Suprapubic skin (tissue), 4 donors: ENCODE data around the gene ZNF207. TPM values are rescaled to one million over a fixed set of nuclear protein-coding genes. Genes with fewer than 3 reads are reported as not detected.

Experiments
- DNase-seq, 2 donors: peaks; one replicate each; pipeline ENCODE4 v3.0.0-alpha.2; 2019; ENCODE audit warnings: low spot score in 2 of 2
- H3K27ac ChIP-seq: fragments of 200-600 bp; sonication (generic); one replicate; pipeline ENCODE4 v1.5.1; 2019
- H3K27me3 ChIP-seq: fragments of 200-600 bp; sonication (generic); one replicate; pipeline ENCODE4 v1.5.1; 2019
- H3K36me3 ChIP-seq: fragments of 200-600 bp; sonication (generic); one replicate; pipeline ENCODE4 v1.5.1; 2019
- H3K4me1 ChIP-seq: fragments of 200-600 bp; sonication (generic); one replicate; pipeline ENCODE4 v1.5.1; 2019
- H3K4me3 ChIP-seq: fragments of 200-600 bp; sonication (generic); one replicate; pipeline ENCODE4 v1.5.1; 2019; ENCODE audit warnings: mild to moderate bottlenecking
- H3K9me3 ChIP-seq: fragments of 200-600 bp; sonication (generic); one replicate; pipeline ENCODE4 v1.5.1; 2019
- EP300 ChIP-seq: sonication (generic); formaldehyde crosslinking; IDR thresholded peaks from one replicate; pipeline ENCODE4 v1.6.1; 2017; ENCODE audit warnings: antibody characterized with exemption
- POLR2A ChIP-seq, 2 donors: fragments of 450-650 bp; IDR thresholded peaks; one replicate each; pipeline ENCODE4 v1.6.1; 2017; ENCODE audit warnings: antibody characterized with exemption in 2 of 2, mild to moderate bottlenecking in 2 of 2, moderate library complexity in 2 of 2
- POLR2AphosphoS5 ChIP-seq, 3 donors: sonication (generic); formaldehyde crosslinking; IDR thresholded peaks; one replicate each; pipeline ENCODE4 v1.6.1; 2017; ENCODE audit warnings: antibody characterized with exemption in 3 of 3
- WGBS: methylation state at CpG from one replicate; pipeline ENCODE4 v1.1.5; 2018; 5-methylcytosine and 5-hydroxymethylcytosine counted together
- total RNA-seq, 4 donors: library from RNA; depleted of rRNA; stranded (reverse); fragments of >200 nt; gene quantifications; one replicate each; pipeline ENCODE4 v1.1.0, GENCODE V29; 2016
- TF ChIP-seq, protein P1 (sequence below), 2 donors: fragments of 200-600 bp in 1 of 2; fragments of 450-650 bp in 1 of 2; sonication (generic) in 1 of 2; IDR thresholded peaks; one replicate each; pipeline ENCODE4 v1.5.1; 2016 to 2019; ENCODE audit warnings: antibody characterized with exemption in 2 of 2, mild to moderate bottlenecking in 1 of 2, moderate library complexity in 1 of 2

The ZNF207 gene
- 100 to 1,000 TPM; 124 to 316 (median 141) TPM for total RNA-seq

DNA sequence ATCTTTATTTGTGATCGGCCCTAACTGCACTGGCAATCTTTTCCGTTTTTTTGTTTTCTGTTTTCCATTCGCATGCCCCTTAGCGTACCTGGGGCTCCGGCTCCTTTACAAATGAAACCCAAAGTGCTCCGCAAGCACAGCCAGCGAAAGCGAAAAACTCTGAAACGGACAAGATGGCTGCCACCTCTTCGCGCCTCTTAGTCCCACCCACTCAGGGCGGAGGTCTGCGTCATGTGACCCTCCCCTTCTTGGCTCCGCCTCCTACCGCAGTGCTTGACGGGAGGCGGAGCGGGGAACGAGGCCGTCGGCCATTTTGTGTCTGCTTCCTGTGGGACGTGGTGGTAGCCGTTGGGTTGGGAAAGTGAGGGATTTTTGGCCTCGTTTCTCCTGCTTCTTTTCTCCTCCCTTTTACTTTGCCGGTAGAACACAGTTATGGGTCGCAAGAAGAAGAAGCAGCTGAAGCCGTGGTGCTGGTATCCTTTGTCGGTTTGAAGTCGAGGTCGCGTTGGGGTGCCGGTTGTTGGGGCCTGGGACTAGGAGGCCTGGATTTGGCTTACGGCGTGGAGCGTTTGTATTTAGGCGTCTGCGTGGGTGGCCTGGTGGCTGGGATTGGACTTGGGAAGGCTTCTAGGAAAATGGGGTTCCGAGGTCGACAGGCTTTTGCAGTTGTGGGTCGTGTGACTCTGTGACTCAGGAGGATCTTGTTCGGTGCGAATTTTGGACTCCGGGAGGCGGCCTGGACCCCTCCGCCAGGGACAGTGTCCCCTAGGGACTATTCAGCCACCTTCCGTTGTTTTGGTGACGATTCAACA, at the start of gene ZNF207:
Gene ZNF207 (plus strand): TSS at position 304 of the 812 bp plus-strand sequence. CDS start 129 bp downstream, at position 433.
- Histone ChIP-seq H3K4me3 (peak within 1 kb of the TSS; percentile 72), H3K9me3 (no peaks in the 10 kb centered on the region), H3K4me1 (peaks cover 51% of the 10 kb centered on the region), H3K27me3 (no peaks in the 10 kb centered on the region), H3K27ac (peak within 1 kb of the TSS; percentile 98), H3K36me3 (peaks cover 19% of the 10 kb centered on the region)
- peak; percentile 90 to 95 (median 94) for TF ChIP-seq POLR2AphosphoS5 (IDR thresholded peaks at IDR 0.05)
- TF ChIP-seq EP300 = no peak
- TF ChIP-seq POLR2A (IDR thresholded peaks at IDR 0.05) = peak; percentile 80 to 88
- TF ChIP-seq, protein P1, sequence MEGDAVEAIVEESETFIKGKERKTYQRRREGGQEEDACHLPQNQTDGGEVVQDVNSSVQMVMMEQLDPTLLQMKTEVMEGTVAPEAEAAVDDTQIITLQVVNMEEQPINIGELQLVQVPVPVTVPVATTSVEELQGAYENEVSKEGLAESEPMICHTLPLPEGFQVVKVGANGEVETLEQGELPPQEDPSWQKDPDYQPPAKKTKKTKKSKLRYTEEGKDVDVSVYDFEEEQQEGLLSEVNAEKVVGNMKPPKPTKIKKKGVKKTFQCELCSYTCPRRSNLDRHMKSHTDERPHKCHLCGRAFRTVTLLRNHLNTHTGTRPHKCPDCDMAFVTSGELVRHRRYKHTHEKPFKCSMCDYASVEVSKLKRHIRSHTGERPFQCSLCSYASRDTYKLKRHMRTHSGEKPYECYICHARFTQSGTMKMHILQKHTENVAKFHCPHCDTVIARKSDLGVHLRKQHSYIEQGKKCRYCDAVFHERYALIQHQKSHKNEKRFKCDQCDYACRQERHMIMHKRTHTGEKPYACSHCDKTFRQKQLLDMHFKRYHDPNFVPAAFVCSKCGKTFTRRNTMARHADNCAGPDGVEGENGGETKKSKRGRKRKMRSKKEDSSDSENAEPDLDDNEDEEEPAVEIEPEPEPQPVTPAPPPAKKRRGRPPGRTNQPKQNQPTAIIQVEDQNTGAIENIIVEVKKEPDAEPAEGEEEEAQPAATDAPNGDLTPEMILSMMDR (IDR thresholded peaks at IDR 0.05) = no peak
- DNase-seq = peak; percentile 98
- WGBS = under 1% methylated on average over 44 of the region's 47 CpGs

DNA sequence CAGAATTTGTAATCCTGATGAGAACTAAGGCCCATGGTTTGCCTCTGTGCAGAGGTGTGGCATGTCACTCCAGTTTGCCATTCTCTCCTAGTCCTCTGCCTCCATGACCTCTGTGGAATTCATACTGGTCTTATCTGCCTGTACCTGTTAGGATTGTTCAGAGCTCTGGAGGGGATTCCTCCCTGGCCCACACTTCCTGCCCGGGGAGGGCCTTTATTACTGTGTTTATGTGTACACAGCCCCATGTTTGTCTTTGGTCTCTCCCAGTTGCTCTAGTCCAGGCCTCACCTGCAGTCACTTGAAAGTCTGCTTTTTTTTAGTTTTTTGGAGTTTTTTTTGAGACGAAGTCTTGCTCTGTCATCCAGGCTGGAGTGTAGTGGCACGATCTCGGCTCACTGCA, 47.9 kb upstream of the ZNF207 start:
- Histone ChIP-seq H3K9me3 (no peaks in the 10 kb centered on the region), H3K27me3 (no peaks in the 10 kb centered on the region), H3K36me3 (no peaks in the 10 kb centered on the region), H3K27ac (no peak overlapping the region), H3K4me3 (no peak overlapping the region), H3K4me1 (no peaks in the 10 kb centered on the region)
- no peak for TF ChIP-seq POLR2A (IDR thresholded peaks at IDR 0.05)
- WGBS = 89% methylated on average over 4 of the region's 4 CpGs
- DNase-seq = no peak

DNA sequence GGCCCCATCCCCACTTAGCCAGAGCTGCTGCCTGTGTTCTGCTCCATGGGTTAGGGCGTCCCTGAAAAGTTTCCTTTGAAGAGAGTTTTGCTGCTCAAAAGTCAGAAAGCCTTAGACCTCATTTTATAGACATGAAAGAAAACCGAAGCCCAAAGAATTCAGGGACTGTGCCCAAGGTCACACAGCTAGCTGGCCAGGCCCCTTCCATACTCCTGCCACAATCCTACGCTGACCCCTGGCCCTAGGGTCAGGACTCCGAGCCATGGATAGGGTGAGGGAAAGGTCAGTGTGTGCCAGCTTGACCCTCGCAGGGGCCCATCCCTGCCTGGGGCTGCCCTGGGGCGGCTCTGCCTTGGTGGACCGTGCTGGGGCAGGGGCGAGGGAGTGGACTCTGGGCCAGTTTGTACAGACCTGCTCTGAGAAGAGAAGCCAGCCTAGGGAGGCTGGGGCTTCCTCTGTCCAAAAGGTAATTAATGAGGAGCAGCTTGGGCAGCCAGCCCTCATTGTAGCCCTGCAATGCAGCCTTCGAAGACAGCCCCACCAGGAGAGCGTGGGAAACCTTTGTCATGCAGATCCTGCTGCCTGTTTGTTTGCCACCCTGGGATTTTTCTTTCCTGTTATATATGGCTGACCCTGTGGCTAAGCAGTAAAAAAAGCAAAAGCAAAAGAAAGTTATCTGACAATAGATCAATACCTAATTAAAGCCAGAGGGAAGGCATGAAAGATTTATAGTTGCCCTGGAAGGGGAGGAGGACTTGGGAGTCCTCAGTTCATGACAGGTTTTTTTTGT, 46.9 kb upstream of the ZNF207 start:
- no peak for TF ChIP-seq POLR2AphosphoS5 (IDR thresholded peaks at IDR 0.05)
- TF ChIP-seq POLR2A (IDR thresholded peaks at IDR 0.05) = no peak
- TF ChIP-seq EP300 = no peak
- TF ChIP-seq, protein P1 (IDR thresholded peaks at IDR 0.05) = no peak
- 72% methylated on average over 4 of the region's 10 CpGs for whole genome bisulfite sequencing
- H3K27ac ChIP-seq = no peak overlapping the region
- no peaks in the 10 kb centered on the region for H3K4me1 ChIP-seq
- no peak for DNase-seq
- no peaks in the 10 kb centered on the region for H3K36me3 ChIP-seq
- H3K27me3 ChIP-seq = no peaks in the 10 kb centered on the region
- H3K4me3 ChIP-seq = no peak overlapping the region
- no peaks in the 10 kb centered on the region for H3K9me3 ChIP-seq

DNA sequence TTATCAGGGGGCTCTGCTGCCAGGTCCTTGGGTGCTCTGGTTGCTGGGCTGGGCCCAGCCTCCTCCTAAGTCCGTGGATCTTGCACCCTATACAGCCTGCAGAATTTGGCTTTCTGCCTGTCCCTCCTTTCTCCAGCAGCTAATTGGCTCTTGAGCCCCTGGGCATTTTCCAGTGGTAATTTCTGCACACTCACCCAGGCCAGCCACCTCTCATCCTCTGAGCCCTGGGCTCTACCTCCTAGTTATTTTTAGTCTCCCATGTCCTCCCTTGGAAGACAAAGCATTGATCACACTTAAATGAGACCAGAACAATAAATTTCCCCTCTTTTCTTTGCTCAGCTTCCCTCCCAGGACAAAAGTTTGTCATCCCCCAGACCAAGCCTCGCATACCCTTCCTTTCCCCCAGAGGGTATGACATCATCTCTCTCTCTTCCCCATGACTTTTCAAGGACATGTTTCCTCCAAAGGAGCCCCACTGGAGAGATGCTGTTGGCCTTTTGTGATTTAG, 46.1 kb upstream of the ZNF207 start:
- no peaks in the 10 kb centered on the region for H3K9me3 ChIP-seq
- TF ChIP-seq, protein P1 (IDR thresholded peaks at IDR 0.05) = no peak
- no peak for TF ChIP-seq EP300
- no peak for TF ChIP-seq POLR2A (IDR thresholded peaks at IDR 0.05)
- no peak for TF ChIP-seq POLR2AphosphoS5 (IDR thresholded peaks at IDR 0.05)
- no peaks in the 10 kb centered on the region for H3K36me3 ChIP-seq
- no peak overlapping the region for H3K27ac ChIP-seq
- no peak overlapping the region for H3K4me3 ChIP-seq
- no peak for DNase-seq
- no peaks in the 10 kb centered on the region for H3K4me1 ChIP-seq
- 58% methylated on average over 2 of the region's 2 CpGs for WGBS
- no peaks in the 10 kb centered on the region for H3K27me3 ChIP-seq

DNA sequence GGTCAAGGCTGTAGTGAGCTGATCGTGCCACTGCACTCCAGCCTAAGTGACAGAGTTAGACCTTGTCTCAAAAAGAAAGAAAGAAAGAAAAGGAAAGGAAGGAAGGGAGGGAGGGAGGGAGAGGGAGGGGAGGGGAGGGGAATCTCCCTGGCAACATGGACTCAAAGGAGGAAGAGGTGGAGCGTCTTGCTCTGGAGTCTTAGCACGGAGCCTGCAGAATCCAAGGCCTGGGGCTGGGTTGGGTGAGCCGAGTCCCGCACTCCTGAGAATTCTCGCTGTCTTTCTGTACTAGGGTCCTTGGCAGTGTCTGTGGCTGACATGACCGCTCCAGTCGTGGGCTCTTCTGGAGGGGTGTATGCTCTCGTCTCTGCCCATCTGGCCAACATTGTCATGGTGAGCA, 44.9 kb upstream of the ZNF207 start:
- Histone ChIP-seq H3K27ac (no peak overlapping the region), H3K9me3 (no peaks in the 10 kb centered on the region), H3K36me3 (no peaks in the 10 kb centered on the region), H3K27me3 (no peaks in the 10 kb centered on the region), H3K4me3 (no peak overlapping the region), H3K4me1 (no peaks in the 10 kb centered on the region)
- no peak for DNase-seq
- TF ChIP-seq POLR2A (IDR thresholded peaks at IDR 0.05) (no peak), EP300 (no peak), POLR2AphosphoS5 (IDR thresholded peaks at IDR 0.05) (no peak)
- TF ChIP-seq, protein P1 (IDR thresholded peaks at IDR 0.05) = no peak
- 86% methylated on average over 9 of the region's 9 CpGs for WGBS
